ENCODE data around the gene SUMO1.

DNA sequence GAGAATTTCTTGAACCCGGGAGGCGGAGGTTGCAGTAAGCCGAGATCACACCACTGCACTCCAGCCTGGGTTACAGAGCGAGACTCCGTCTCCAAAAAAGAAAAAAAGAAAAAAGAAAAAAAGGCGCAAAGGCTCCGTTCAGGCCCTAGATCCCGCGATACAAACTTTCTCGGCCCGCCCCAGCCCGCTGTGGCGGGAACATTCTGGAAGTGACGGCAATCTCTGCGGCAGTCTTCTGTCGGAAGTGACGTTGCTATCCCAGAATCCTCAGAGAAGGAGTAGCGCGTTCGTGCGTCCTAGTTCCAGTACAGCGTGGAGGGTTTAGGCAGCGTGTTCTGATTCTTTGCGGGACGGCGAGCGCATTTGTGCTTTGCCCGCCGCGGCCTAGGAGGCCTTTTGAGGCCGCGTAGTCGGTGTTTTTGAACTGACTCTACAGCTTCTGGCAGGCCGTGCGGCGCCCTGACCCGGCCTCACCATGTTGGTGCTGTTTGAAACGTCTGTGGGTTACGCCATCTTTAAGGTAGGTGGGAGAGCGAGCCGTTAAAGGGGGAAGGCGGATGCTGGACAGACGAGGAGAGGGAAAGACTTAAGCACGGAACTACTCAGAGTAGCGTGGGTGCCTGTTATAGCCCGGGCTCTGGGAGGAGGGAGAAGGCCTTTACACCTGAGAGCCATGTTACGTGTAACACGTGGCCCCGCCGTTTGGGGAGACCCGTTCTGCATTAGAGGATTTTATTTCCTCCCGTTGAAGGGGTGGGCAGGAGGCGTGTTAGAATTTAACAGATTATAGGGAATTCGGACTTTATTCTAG is 27.3 kb upstream of the SUMO1 start, which contains the start of gene NOP58:
- TF ChIP-seq GATA3 (IDR thresholded peaks at IDR 0.05; ENCODE audit: low read depth, low read length), result no peak
- peak; percentile 78 for TF ChIP-seq GATA2 (IDR thresholded peaks at IDR 0.05; ENCODE audit: low read depth, low read length)
